Thoracic aorta (tissue), 2 donors: ENCODE results near the gene OCA2. TPM values are rescaled to one million over a fixed set of nuclear protein-coding genes. Genes with fewer than 3 reads are reported as not detected.
"Not testable (repeated sequence)": the region's sequence is repeated elsewhere in the genome, so short reads cannot be mapped to it uniquely, and the experiment has no call there.

Source experiments
- ATAC-seq: fragments of 150-250 bp; one replicate; pipeline ENCODE4 v1.8.0; 2017; ENCODE audit warnings: low read depth; ENCODE audit not compliant: insufficient number of reproducible peaks, low FRiP score
- DNase-seq: peaks from one replicate; pipeline ENCODE4 v3.0.0-alpha.2; 2020; ENCODE audit warnings: low spot score
- H3K27ac ChIP-seq, 2 donors: fragments of 200-600 bp; sonication (generic); 1 replicate in 1 of 2; 2 replicates in 1 of 2; pipeline ENCODE4 v1.5.1; 2016; ENCODE audit warnings: mild to moderate bottlenecking in 2 of 2, moderate library complexity in 2 of 2
- H3K27me3 ChIP-seq: fragments of 200-600 bp; sonication (generic); replicated peaks from 2 replicates; pipeline ENCODE4 v1.6.0; 2016; ENCODE audit warnings: mild to moderate bottlenecking; ENCODE audit not compliant: insufficient read depth
- H3K36me3 ChIP-seq: fragments of 200-600 bp; sonication (generic); one replicate; pipeline ENCODE4 v1.5.1; 2016
- H3K4me1 ChIP-seq, 2 donors: fragments of 200-600 bp; sonication (generic); 1 replicate in 1 of 2; 2 replicates in 1 of 2; pipeline versions ENCODE4 v1.5.1 to v1.6.0; 2016; ENCODE audit warnings: low read depth in 2 of 2, mild to moderate bottlenecking in 1 of 2; ENCODE audit not compliant: control insufficient read depth in 1 of 2
- H3K4me3 ChIP-seq: fragments of 200-600 bp; sonication (generic); 2 replicates; pipeline ENCODE4 v1.5.1; 2016; ENCODE audit warnings: mild to moderate bottlenecking
- H3K9me3 ChIP-seq: fragments of 200-600 bp; sonication (generic); 2 replicates; pipeline ENCODE4 v1.5.1; 2016
- total RNA-seq, 2 donors: library from RNA; depleted of rRNA; stranded (reverse); fragments of >200 nt; gene quantifications; one replicate each; pipeline versions ENCODE4 v1.1.0 to v1.2.3, GENCODE V29; 2016
- TF ChIP-seq, protein P1 (sequence below): fragments of 200-600 bp; sonication (generic); IDR thresholded peaks from one replicate; pipeline ENCODE4 v1.5.1; 2019; ENCODE audit warnings: antibody characterized with exemption

OCA2 gene
- total RNA-seq, 2 donors from 2014 or later = 8.0 to 14.8 TPM

DNA sequence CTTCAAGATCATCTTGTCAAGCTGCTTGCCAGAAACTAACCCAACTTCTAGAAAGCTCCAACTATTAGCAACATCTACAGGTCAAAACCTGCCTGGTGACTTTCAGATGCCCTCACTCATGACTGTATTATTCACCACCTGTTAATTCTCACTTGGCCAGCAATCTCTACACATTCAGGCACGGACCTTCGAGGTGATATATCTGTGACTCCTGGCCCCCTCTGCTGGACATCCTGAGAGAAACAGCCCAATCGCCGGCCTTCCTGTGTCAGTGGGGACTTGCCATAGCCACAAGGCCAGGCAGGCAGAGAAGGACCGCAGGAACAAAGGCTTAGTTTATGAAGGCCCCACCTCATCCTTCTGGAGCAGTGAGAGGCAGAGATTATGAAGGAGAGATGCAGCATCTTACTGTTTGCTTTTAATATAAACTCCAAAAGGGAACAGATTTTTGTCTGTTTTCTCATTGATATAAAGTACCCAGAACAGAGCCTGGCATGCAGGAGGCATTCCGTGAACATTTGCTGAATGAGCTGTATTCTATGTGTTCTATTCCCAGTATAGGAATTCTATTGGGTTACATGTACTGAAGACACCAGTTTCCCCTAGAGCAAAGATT, 24.4 kb upstream of the OCA2 start:
- DNase-seq (no peak), ATAC-seq (peak; percentile 77)
- Histone ChIP-seq H3K27ac (no peak overlapping the region), H3K4me3 (no peak overlapping the region), H3K4me1 (no peaks in the 10 kb centered on the region), H3K27me3 (no peaks in the 10 kb centered on the region), H3K36me3 (peaks cover 26% of the 10 kb centered on the region), H3K9me3 (no peaks in the 10 kb centered on the region)
- TF ChIP-seq, protein P1, sequence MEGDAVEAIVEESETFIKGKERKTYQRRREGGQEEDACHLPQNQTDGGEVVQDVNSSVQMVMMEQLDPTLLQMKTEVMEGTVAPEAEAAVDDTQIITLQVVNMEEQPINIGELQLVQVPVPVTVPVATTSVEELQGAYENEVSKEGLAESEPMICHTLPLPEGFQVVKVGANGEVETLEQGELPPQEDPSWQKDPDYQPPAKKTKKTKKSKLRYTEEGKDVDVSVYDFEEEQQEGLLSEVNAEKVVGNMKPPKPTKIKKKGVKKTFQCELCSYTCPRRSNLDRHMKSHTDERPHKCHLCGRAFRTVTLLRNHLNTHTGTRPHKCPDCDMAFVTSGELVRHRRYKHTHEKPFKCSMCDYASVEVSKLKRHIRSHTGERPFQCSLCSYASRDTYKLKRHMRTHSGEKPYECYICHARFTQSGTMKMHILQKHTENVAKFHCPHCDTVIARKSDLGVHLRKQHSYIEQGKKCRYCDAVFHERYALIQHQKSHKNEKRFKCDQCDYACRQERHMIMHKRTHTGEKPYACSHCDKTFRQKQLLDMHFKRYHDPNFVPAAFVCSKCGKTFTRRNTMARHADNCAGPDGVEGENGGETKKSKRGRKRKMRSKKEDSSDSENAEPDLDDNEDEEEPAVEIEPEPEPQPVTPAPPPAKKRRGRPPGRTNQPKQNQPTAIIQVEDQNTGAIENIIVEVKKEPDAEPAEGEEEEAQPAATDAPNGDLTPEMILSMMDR = peak; percentile 74

- Histone ChIP-seq H3K4me1 (no peaks in the 10 kb centered on the region), H3K9me3 (no peaks in the 10 kb centered on the region), H3K36me3 (peaks cover 29% of the 10 kb centered on the region), H3K4me3 (no peak overlapping the region), H3K27me3 (no peaks in the 10 kb centered on the region), H3K27ac (no peak overlapping the region)
- TF ChIP-seq, protein P1 = no peak
- ATAC-seq = no peak
- no peak for DNase-seq
Measured at GRCh38 chr15:28122038-28122949, 23.2 kb upstream of the OCA2 start.

GRCh38 chr15:28121577-28121976, 22.5 kb upstream of the OCA2 start:
- not testable (repeated sequence) for H3K4me3 ChIP-seq, H3K9me3 ChIP-seq, H3K4me1 ChIP-seq, DNase-seq, H3K27ac ChIP-seq, ATAC-seq, H3K27me3 ChIP-seq
- H3K36me3 ChIP-seq = peaks cover 35% of the 10 kb centered on the region

DNA sequence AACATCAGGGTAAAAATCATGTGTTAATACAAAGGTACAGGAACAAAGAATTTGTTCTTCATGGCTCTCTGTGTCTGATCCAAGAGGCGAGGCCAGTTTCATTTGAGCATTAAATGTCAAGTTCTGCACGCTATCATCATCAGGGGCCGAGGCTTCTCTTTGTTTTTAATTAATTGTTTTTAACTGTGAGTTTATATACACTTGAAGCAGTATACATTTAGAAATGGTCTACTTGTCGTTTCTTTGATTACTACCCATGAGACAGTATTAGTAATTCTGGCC, 21.2 kb upstream of the OCA2 start:
- Histone ChIP-seq H3K27ac (no peak overlapping the region), H3K4me1 (no peaks in the 10 kb centered on the region), H3K9me3 (no peaks in the 10 kb centered on the region), H3K36me3 (peaks cover 47% of the 10 kb centered on the region), H3K4me3 (no peak overlapping the region), H3K27me3 (no peaks in the 10 kb centered on the region)
- TF ChIP-seq, protein P1 = no peak
- DNase-seq (no peak), ATAC-seq (no peak)

GRCh38 chr15:28118531-28118930, 19.4 kb upstream of the OCA2 start:
- Histone ChIP-seq H3K4me1 (no peaks in the 10 kb centered on the region), H3K9me3 (no peaks in the 10 kb centered on the region), H3K36me3 (peaks cover 52% of the 10 kb centered on the region), H3K4me3 (no peak overlapping the region), H3K27ac (no peak overlapping the region), H3K27me3 (no peaks in the 10 kb centered on the region)
- TF ChIP-seq, protein P1 = no peak
- no peak for ATAC-seq
- DNase-seq = no peak
